ENCODE measurements around the gene SPRY4.
"Not testable (repeated sequence)": the region's sequence is repeated elsewhere in the genome, so short reads cannot be mapped to it uniquely, and the experiment has no call there.

SPRY4 gene

GRCh38 chr5:142358648-142359047 lies 33.8 kb upstream of the SPRY4 start:
- no peak for TF ChIP-seq SPI1 (IDR thresholded peaks at IDR 0.05; ENCODE audit: low read depth, low read length)
- no peak for TF ChIP-seq POU2F2 (IDR thresholded peaks at IDR 0.05; ENCODE audit: low read depth, low read length)
- no peak for TF ChIP-seq POLR2A (IDR thresholded peaks at IDR 0.05; ENCODE audit: low read depth, low read length)
- no peak for DNase-seq (ENCODE audit: insufficient read length, low spot score)
- FAIRE-seq, result no peak

GRCh38 chr5:142358121-142358520 lies 33.3 kb upstream of the SPRY4 start:
- no peak for DNase-seq (ENCODE audit: insufficient read length, low spot score)
- TF ChIP-seq TAF1 (IDR thresholded peaks at IDR 0.05; ENCODE audit: low read depth, low read length), result no peak
- no peak for TF ChIP-seq POLR2A (IDR thresholded peaks at IDR 0.05; ENCODE audit: low read depth, low read length)
- TF ChIP-seq SPI1 (IDR thresholded peaks at IDR 0.05; ENCODE audit: low read depth, low read length), result no peak
- TF ChIP-seq POU2F2 (IDR thresholded peaks at IDR 0.05; ENCODE audit: low read depth, low read length), result no peak
- TF ChIP-seq PAX5 (IDR thresholded peaks at IDR 0.05; ENCODE audit: insufficient read depth, low read length, severe bottlenecking), result no peak
- no peak for TF ChIP-seq POLR2AphosphoS5 (IDR thresholded peaks at IDR 0.05; ENCODE audit: low read depth, low read length)
- no peak for FAIRE-seq

GRCh38 chr5:142357469-142358090 lies 32.8 kb upstream of the SPRY4 start:
- DNase-seq (ENCODE audit: insufficient read length, low spot score) (no peak), FAIRE-seq (peak; percentile 13)
- TF ChIP-seq POU2F2 (IDR thresholded peaks at IDR 0.05; ENCODE audit: low read depth, low read length) (no peak), PAX5 (IDR thresholded peaks at IDR 0.05; ENCODE audit: insufficient read depth, low read length, severe bottlenecking) (no peak), POLR2A (IDR thresholded peaks at IDR 0.05; ENCODE audit: low read depth, low read length) (no peak), POLR2AphosphoS5 (IDR thresholded peaks at IDR 0.05; ENCODE audit: low read depth, low read length) (no peak), SPI1 (IDR thresholded peaks at IDR 0.05; ENCODE audit: low read depth, low read length) (no peak), TAF1 (IDR thresholded peaks at IDR 0.05; ENCODE audit: low read depth, low read length) (no peak)

- DNase-seq (ENCODE audit: insufficient read length, low spot score), result peak; percentile 84
- FAIRE-seq, result peak; percentile 71
- TF ChIP-seq POU2F2 (IDR thresholded peaks at IDR 0.05; ENCODE audit: low read depth, low read length), result peak; percentile 34; the same call in 1 of the 2 replicates
- TF ChIP-seq PAX5 (IDR thresholded peaks at IDR 0.05; ENCODE audit: insufficient read depth, low read length, severe bottlenecking), result peak; percentile 26
- no peak for TF ChIP-seq TAF1 (IDR thresholded peaks at IDR 0.05; ENCODE audit: low read depth, low read length)
- no peak for TF ChIP-seq POLR2AphosphoS5 (IDR thresholded peaks at IDR 0.05; ENCODE audit: low read depth, low read length)
- no peak for TF ChIP-seq POLR2A (IDR thresholded peaks at IDR 0.05; ENCODE audit: low read depth, low read length)
- peak; percentile 61 for TF ChIP-seq SPI1 (IDR thresholded peaks at IDR 0.05; ENCODE audit: low read depth, low read length)
Observed at GRCh38 chr5:142356716-142357468, 32.1 kb upstream of the SPRY4 start.

- FAIRE-seq (no peak), DNase-seq (ENCODE audit: insufficient read length, low spot score) (no peak)
- TF ChIP-seq PAX5 (IDR thresholded peaks at IDR 0.05; ENCODE audit: insufficient read depth, low read length, severe bottlenecking) (no peak), SPI1 (IDR thresholded peaks at IDR 0.05; ENCODE audit: low read depth, low read length) (no peak), TAF1 (IDR thresholded peaks at IDR 0.05; ENCODE audit: low read depth, low read length) (no peak), POLR2A (IDR thresholded peaks at IDR 0.05; ENCODE audit: low read depth, low read length) (no peak), POLR2AphosphoS5 (IDR thresholded peaks at IDR 0.05; ENCODE audit: low read depth, low read length) (no peak), POU2F2 (IDR thresholded peaks at IDR 0.05; ENCODE audit: low read depth, low read length) (no peak)
Observed at GRCh38 chr5:142356349-142356715, 31.5 kb upstream of the SPRY4 start.

- FAIRE-seq, result no peak
- no peak for TF ChIP-seq POLR2AphosphoS5 (IDR thresholded peaks at IDR 0.05; ENCODE audit: low read depth, low read length)
- TF ChIP-seq POLR2A (IDR thresholded peaks at IDR 0.05; ENCODE audit: low read depth, low read length), result no peak
- no peak for TF ChIP-seq PAX5 (IDR thresholded peaks at IDR 0.05; ENCODE audit: insufficient read depth, low read length, severe bottlenecking)
- no peak for TF ChIP-seq POU2F2 (IDR thresholded peaks at IDR 0.05; ENCODE audit: low read depth, low read length)
- TF ChIP-seq TAF1 (IDR thresholded peaks at IDR 0.05; ENCODE audit: low read depth, low read length), result no peak
- DNase-seq (ENCODE audit: insufficient read length, low spot score), result no peak
Observed at GRCh38 chr5:142353071-142353472, 28.3 kb upstream of the SPRY4 start.

GRCh38 chr5:142350021-142350420 lies 25.2 kb upstream of the SPRY4 start:
- DNase-seq (ENCODE audit: insufficient read length, low spot score), result no peak
- no peak for FAIRE-seq

GRCh38 chr5:142346706-142347105 lies 21.9 kb upstream of the SPRY4 start:
- FAIRE-seq (no peak), DNase-seq (ENCODE audit: insufficient read length, low spot score) (no peak)
- no peak for TF ChIP-seq PAX5 (IDR thresholded peaks at IDR 0.05; ENCODE audit: insufficient read depth, low read length, severe bottlenecking)
- no peak for TF ChIP-seq TAF1 (IDR thresholded peaks at IDR 0.05; ENCODE audit: low read depth, low read length)
- no peak for TF ChIP-seq POU2F2 (IDR thresholded peaks at IDR 0.05; ENCODE audit: low read depth, low read length)
- no peak for TF ChIP-seq SPI1 (IDR thresholded peaks at IDR 0.05; ENCODE audit: low read depth, low read length)
- no peak for TF ChIP-seq POLR2A (IDR thresholded peaks at IDR 0.05; ENCODE audit: low read depth, low read length)
- no peak for TF ChIP-seq POLR2AphosphoS5 (IDR thresholded peaks at IDR 0.05; ENCODE audit: low read depth, low read length)

More at GRCh38 chr5:142350021-142350420, 25.2 kb upstream of the SPRY4 start:
- TF ChIP-seq TAF1 (IDR thresholded peaks at IDR 0.05; ENCODE audit: low read depth, low read length) (no peak), POLR2A (IDR thresholded peaks at IDR 0.05; ENCODE audit: low read depth, low read length) (no peak), SPI1 (IDR thresholded peaks at IDR 0.05; ENCODE audit: low read depth, low read length) (no peak), POLR2AphosphoS5 (IDR thresholded peaks at IDR 0.05; ENCODE audit: low read depth, low read length) (no peak), POU2F2 (IDR thresholded peaks at IDR 0.05; ENCODE audit: low read depth, low read length) (no peak), PAX5 (IDR thresholded peaks at IDR 0.05; ENCODE audit: insufficient read depth, low read length, severe bottlenecking) (no peak)

- not testable (repeated sequence) for DNase-seq (ENCODE audit: insufficient read length, low spot score); FAIRE-seq
Observed at GRCh38 chr5:142344915-142345314, 20.1 kb upstream of the SPRY4 start.

- DNase-seq (ENCODE audit: insufficient read length, low spot score), result no peak
- TF ChIP-seq SPI1 (IDR thresholded peaks at IDR 0.05; ENCODE audit: low read depth, low read length), result no peak
- no peak for TF ChIP-seq POLR2A (IDR thresholded peaks at IDR 0.05; ENCODE audit: low read depth, low read length)
- TF ChIP-seq PAX5 (IDR thresholded peaks at IDR 0.05; ENCODE audit: insufficient read depth, low read length, severe bottlenecking), result no peak
- no peak for TF ChIP-seq TAF1 (IDR thresholded peaks at IDR 0.05; ENCODE audit: low read depth, low read length)
- TF ChIP-seq POLR2AphosphoS5 (IDR thresholded peaks at IDR 0.05; ENCODE audit: low read depth, low read length), result no peak
- no peak for TF ChIP-seq POU2F2 (IDR thresholded peaks at IDR 0.05; ENCODE audit: low read depth, low read length)
Observed at GRCh38 chr5:142343531-142343930, 18.7 kb upstream of the SPRY4 start.

More at GRCh38 chr5:142343531-142343930, 18.7 kb upstream of the SPRY4 start:
- FAIRE-seq, result no peak

All from GM12891 (cell line).